HepG2 (cell line): ENCODE results near the gene PPP2R5C.

Experiments
- POLR2A ChIP-seq, 2 experiments: IDR thresholded peaks; 2 replicates each; pipeline ENCODE4 v1.6.1; 2011; ENCODE audit warnings: low read depth in 2 of 2, low read length in 2 of 2, mild to moderate bottlenecking in 1 of 2, moderate library complexity in 1 of 2; ENCODE audit not compliant: insufficient read depth in 1 of 2
- RFX1 ChIP-seq: fragments of 450-650 bp; IDR thresholded peaks from 2 replicates; pipeline ENCODE4 v1.6.1; 2017
- RFXAP ChIP-seq: sonication (generic); formaldehyde crosslinking; IDR thresholded peaks from 2 replicates; pipeline ENCODE4 v1.4.0; 2020; ENCODE audit warnings: missing genetic modification reagents, borderline replicate concordance
- SP2 ChIP-seq: sonication (generic); formaldehyde crosslinking; IDR thresholded peaks from 2 replicates; pipeline ENCODE4 v1.5.1; 2020; ENCODE audit warnings: mild to moderate bottlenecking, missing genetic modification reagents
- YEATS2 ChIP-seq: sonication (generic); formaldehyde crosslinking; IDR thresholded peaks from 2 replicates; pipeline ENCODE4 v1.4.0; 2020; ENCODE audit warnings: missing genetic modification reagents, borderline replicate concordance
- ZNF383 ChIP-seq: sonication (generic); formaldehyde crosslinking; IDR thresholded peaks from 2 replicates; pipeline ENCODE4 v1.4.0; 2020; ENCODE audit warnings: missing genetic modification reagents, mild to moderate bottlenecking, borderline replicate concordance
- ZSCAN20 ChIP-seq: sonication (generic); formaldehyde crosslinking; IDR thresholded peaks from 2 replicates; pipeline ENCODE4 v1.4.0; 2020; ENCODE audit warnings: missing genetic modification reagents, mild to moderate bottlenecking, borderline replicate concordance
- TF ChIP-seq, protein P1 (sequence below): sonication (generic); formaldehyde crosslinking; IDR thresholded peaks from 2 replicates; pipeline ENCODE4 v1.5.0; 2020; ENCODE audit warnings: mild to moderate bottlenecking, missing genetic modification reagents, moderate library complexity
- TF ChIP-seq, protein P2 (sequence below): sonication (generic); formaldehyde crosslinking; IDR thresholded peaks from 2 replicates; pipeline ENCODE4 v1.9.0; 2021; ENCODE audit warnings: missing genetic modification reagents, borderline replicate concordance
- TF ChIP-seq, protein P3 (sequence below), 2 experiments: sonication (generic) in 1 of 2; formaldehyde crosslinking in 1 of 2; IDR thresholded peaks; 2 replicates each; pipeline versions ENCODE4 v1.4.0 to v1.6.1; 2018 to 2020; ENCODE audit warnings: missing genetic modification reagents in 2 of 2, borderline replicate concordance in 1 of 2, low read depth in 1 of 2, mild to moderate bottlenecking in 1 of 2, missing biosample characterization in 1 of 2

DNA sequence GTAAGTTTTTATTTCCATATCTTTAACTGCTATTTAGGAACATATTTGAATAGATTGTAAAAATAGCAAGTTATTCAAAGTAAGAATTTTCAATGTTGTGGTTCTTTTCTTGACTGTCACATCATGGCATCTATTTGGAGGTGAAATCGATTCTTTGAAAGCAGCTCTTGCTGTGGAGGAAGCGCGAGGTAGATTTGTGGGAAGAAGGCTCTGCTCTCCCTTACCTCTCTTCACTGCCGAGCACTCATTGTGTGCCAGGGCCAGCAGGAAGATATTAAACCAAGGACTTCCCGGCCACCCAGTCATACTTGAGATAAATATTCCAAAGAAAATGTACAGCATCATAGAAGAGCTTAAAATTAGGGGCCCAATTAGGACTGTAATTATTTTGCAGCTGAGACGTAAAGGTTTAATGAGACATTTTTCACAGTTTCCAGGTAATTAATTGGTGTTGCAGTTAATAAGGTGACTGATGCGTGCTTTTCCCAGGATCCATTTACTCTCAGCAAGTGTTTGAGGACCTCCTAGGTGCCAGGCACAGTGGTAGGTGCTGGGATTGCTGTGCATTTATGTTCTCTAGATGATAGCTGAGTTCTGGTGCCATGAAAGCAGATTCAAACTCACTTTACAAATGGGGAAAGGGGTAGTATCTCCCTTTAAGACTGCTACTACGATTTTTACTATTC, 113.7 kb downstream of the PPP2R5C start:
- TF ChIP-seq SP2 (CRISPR knock-in tag) (no peak), ZSCAN20 (CRISPR knock-in tag) (no peak), YEATS2 (CRISPR knock-in tag) (no peak), POLR2A (IDR thresholded peaks at IDR 0.05; ENCODE audit: insufficient read depth in 1 of 2, low read depth in 2 of 2, low read length in 2 of 2) (no peak), ZNF383 (no peak), RFXAP (CRISPR knock-in tag) (no peak), RFX1 (no peak)
- TF ChIP-seq, protein P1, sequence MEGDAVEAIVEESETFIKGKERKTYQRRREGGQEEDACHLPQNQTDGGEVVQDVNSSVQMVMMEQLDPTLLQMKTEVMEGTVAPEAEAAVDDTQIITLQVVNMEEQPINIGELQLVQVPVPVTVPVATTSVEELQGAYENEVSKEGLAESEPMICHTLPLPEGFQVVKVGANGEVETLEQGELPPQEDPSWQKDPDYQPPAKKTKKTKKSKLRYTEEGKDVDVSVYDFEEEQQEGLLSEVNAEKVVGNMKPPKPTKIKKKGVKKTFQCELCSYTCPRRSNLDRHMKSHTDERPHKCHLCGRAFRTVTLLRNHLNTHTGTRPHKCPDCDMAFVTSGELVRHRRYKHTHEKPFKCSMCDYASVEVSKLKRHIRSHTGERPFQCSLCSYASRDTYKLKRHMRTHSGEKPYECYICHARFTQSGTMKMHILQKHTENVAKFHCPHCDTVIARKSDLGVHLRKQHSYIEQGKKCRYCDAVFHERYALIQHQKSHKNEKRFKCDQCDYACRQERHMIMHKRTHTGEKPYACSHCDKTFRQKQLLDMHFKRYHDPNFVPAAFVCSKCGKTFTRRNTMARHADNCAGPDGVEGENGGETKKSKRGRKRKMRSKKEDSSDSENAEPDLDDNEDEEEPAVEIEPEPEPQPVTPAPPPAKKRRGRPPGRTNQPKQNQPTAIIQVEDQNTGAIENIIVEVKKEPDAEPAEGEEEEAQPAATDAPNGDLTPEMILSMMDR = no peak
- TF ChIP-seq, protein P2, sequence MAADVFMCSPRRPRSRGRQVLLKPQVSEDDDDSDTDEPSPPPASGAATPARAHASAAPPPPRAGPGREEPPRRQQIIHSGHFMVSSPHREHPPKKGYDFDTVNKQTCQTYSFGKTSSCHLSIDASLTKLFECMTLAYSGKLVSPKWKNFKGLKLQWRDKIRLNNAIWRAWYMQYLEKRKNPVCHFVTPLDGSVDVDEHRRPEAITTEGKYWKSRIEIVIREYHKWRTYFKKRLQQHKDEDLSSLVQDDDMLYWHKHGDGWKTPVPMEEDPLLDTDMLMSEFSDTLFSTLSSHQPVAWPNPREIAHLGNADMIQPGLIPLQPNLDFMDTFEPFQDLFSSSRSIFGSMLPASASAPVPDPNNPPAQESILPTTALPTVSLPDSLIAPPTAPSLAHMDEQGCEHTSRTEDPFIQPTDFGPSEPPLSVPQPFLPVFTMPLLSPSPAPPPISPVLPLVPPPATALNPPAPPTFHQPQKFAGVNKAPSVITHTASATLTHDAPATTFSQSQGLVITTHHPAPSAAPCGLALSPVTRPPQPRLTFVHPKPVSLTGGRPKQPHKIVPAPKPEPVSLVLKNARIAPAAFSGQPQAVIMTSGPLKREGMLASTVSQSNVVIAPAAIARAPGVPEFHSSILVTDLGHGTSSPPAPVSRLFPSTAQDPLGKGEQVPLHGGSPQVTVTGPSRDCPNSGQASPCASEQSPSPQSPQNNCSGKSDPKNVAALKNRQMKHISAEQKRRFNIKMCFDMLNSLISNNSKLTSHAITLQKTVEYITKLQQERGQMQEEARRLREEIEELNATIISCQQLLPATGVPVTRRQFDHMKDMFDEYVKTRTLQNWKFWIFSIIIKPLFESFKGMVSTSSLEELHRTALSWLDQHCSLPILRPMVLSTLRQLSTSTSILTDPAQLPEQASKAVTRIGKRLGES (CRISPR knock-in tag) = no peak
- TF ChIP-seq, protein P3, sequence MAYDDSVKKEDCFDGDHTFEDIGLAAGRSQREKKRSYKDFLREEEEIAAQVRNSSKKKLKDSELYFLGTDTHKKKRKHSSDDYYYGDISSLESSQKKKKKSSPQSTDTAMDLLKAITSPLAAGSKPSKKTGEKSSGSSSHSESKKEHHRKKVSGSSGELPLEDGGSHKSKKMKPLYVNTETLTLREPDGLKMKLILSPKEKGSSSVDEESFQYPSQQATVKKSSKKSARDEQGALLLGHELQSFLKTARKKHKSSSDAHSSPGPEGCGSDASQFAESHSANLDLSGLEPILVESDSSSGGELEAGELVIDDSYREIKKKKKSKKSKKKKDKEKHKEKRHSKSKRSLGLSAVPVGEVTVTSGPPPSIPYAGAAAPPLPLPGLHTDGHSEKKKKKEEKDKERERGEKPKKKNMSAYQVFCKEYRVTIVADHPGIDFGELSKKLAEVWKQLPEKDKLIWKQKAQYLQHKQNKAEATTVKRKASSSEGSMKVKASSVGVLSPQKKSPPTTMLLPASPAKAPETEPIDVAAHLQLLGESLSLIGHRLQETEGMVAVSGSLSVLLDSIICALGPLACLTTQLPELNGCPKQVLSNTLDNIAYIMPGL (CRISPR knock-in tag; IDR thresholded peaks at IDR 0.05; ENCODE audit: borderline replicate concordance in 1 of 2, low read depth in 1 of 2) = no peak
